Adrenal gland (tissue), 5 donors: ENCODE results near the gene TMEM31.

ENCODE experiments used
- POLR2A ChIP-seq, 2 donors: fragments of 450-650 bp; IDR thresholded peaks; one replicate each; pipeline ENCODE4 v1.6.1; 2017; ENCODE audit warnings: antibody characterized with exemption in 2 of 2, mild to moderate bottlenecking in 2 of 2, moderate library complexity in 1 of 2
- TF ChIP-seq, protein P1 (sequence below), 6 experiments: fragments of 450-650 bp in 4 of 6; fragments of 200-600 bp in 2 of 6; sonication (generic) in 1 of 6; IDR thresholded peaks; 1 replicate in 5 of 6; 2 replicates in 1 of 6; pipeline versions ENCODE4 v1.5.1 to v1.8.0; 2016 to 2021; ENCODE audit warnings: antibody characterized with exemption in 6 of 6, mild to moderate bottlenecking in 2 of 6, moderate library complexity in 1 of 6
- donor health status: DM: no; HTN: no; CAD: no.

DNA sequence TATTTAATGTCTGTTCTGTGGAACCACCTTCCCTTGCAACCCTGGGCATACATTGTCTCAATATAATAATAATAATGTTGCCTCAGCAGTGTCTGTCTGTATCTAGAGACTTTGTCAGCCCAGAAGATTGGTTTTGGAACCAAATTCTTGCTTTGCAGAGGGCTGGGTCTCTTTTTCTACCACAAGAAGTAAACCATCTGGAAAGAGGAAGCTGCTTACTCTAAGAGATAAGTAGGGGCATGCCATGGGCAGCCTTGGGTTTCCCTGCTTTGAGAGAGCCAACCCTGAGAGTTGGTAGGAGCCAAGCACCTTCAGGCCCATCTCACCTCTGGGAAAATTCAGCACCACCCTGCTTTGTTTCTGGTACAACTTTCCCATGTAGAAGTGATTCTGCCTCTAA, 27.0 kb downstream of the TMEM31 start:
- no peak for TF ChIP-seq POLR2A (IDR thresholded peaks at IDR 0.05)
- TF ChIP-seq, protein P1, sequence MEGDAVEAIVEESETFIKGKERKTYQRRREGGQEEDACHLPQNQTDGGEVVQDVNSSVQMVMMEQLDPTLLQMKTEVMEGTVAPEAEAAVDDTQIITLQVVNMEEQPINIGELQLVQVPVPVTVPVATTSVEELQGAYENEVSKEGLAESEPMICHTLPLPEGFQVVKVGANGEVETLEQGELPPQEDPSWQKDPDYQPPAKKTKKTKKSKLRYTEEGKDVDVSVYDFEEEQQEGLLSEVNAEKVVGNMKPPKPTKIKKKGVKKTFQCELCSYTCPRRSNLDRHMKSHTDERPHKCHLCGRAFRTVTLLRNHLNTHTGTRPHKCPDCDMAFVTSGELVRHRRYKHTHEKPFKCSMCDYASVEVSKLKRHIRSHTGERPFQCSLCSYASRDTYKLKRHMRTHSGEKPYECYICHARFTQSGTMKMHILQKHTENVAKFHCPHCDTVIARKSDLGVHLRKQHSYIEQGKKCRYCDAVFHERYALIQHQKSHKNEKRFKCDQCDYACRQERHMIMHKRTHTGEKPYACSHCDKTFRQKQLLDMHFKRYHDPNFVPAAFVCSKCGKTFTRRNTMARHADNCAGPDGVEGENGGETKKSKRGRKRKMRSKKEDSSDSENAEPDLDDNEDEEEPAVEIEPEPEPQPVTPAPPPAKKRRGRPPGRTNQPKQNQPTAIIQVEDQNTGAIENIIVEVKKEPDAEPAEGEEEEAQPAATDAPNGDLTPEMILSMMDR (IDR thresholded peaks at IDR 0.05), result no peak
